ENCODE data around the gene ELL2. TPM values are rescaled to one million over a fixed set of nuclear protein-coding genes. Genes with fewer than 3 reads are reported as not detected.

Gene ELL2
- total and polyA plus RNA-seq, 2 donors, result 14.1 to 30.2 TPM

DNA sequence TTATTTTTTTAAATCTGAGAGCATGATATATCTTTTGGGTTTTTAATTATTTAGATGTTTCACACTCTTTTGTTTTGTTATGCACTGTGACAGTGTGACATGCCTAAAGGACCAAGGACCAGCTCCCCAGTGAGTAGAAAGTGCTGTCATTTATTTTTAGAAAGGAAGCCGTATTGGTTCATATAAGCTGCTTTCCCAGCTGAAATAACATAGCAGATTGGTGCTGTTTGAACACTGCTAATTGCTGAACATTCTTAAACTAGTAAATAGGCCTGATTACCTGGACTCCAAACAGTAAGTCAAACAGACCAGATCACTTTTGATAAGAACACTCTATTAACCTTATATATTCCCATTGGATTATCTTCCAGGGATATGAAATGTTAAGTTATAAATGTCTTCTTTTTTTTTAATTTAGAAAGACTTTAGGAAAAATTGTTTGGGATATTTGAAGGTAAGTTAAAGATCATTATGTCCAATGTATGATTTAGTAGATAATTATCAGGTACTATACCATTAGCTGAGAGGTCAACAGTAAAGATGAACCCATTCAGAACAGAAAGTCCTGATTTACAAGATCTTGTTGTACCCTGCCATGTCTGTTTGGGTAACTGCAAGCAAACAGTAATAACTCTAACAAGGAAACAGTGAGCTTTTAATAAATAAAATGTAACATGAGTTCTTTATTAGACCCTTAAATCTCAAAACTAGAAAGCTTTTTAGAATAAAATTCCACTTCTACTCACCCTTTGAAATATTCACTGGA lies 27.8 kb upstream of the ELL2 start:
- Histone ChIP-seq H3K36me3 (ENCODE audit: insufficient read depth) (no peaks in the 10 kb centered on the region), H3K27ac (ENCODE audit: low read depth) (no peak overlapping the region), H3K4me3 (ENCODE audit: low read depth, low read length) (no peak overlapping the region), H3K4me1 (ENCODE audit: insufficient read depth) (no peaks in the 10 kb centered on the region)
- DNase-seq (ENCODE audit: extremely low spot score), result no peak
- WGBS, result 81% methylated on average over 1 of the region's 1 CpG

DNA sequence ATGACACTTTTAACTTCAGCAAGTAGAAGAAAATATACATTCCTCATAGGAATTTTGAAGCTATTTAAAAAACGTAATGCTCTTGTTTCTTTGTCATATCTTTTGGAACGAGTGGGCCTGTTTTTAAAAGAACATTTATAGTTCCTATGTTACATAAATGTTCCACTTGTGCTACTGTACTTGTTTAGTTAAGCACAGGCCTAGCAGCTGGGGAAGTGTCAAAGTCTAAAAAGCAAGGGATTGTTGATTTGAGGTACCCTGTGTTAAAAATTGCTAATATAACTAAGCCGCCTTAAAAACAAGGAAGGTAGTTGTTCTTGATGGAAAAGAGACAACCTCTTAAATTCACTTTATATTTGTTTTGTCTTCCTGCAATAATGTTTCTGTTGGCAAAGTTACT lies 27.2 kb upstream of the ELL2 start:
- H3K4me1 ChIP-seq (ENCODE audit: insufficient read depth), result no peaks in the 10 kb centered on the region
- no peak for DNase-seq (ENCODE audit: extremely low spot score)
- no peak overlapping the region for H3K27ac ChIP-seq (ENCODE audit: low read depth)
- no peaks in the 10 kb centered on the region for H3K36me3 ChIP-seq (ENCODE audit: insufficient read depth)
- 70% methylated on average over 3 of the region's 3 CpGs for WGBS
- H3K4me3 ChIP-seq (ENCODE audit: low read depth, low read length), result no peak overlapping the region

- no peaks in the 10 kb centered on the region for H3K4me1 ChIP-seq (ENCODE audit: insufficient read depth)
- no peaks in the 10 kb centered on the region for H3K36me3 ChIP-seq (ENCODE audit: insufficient read depth)
- 95% methylated on average over 4 of the region's 4 CpGs for WGBS
- DNase-seq (ENCODE audit: extremely low spot score), result no peak
- H3K4me3 ChIP-seq (ENCODE audit: low read depth, low read length), result no peak overlapping the region
- no peak overlapping the region for H3K27ac ChIP-seq (ENCODE audit: low read depth)
These were observed 26.4 kb upstream of the ELL2 start for GRCh38 chr5:95988094-95988493.

DNA sequence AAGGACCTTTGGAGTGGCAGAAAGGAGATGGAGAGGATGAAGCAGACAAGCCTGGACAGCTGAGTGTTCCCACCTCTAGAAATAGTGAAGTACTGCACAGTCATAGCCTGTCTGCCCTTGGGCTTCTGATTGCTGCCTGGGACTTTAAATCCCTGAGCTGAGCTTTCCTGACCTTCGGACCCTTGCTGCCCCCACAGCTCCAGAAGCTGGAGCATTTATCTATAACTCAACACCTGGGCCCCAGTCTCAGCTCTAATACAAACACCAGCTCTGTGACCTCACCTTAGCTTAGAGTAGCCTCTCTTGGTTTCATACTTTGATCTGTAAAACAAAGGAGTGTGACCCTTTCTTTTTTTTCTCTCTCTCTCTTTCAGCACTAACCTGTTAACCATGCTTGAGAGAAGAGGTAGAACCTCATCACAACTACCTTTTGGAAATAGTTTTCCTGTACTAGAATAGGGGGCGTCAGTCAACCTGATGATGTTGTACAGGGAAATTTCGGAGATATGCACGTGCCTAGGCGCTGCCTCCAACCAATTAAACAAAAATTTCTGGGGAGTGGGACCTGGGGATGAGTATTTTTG lies 25.4 kb upstream of the ELL2 start:
- Histone ChIP-seq H3K4me3 (ENCODE audit: low read depth, low read length) (no peak overlapping the region), H3K36me3 (ENCODE audit: insufficient read depth) (no peaks in the 10 kb centered on the region), H3K27ac (ENCODE audit: low read depth) (no peak overlapping the region), H3K4me1 (ENCODE audit: insufficient read depth) (no peaks in the 10 kb centered on the region)
- 94% methylated on average over 5 of the region's 5 CpGs for WGBS
- DNase-seq (ENCODE audit: extremely low spot score), result no peak

- H3K36me3 ChIP-seq (ENCODE audit: insufficient read depth), result no peaks in the 10 kb centered on the region
- no peak overlapping the region for H3K27ac ChIP-seq (ENCODE audit: low read depth)
- no peaks in the 10 kb centered on the region for H3K4me1 ChIP-seq (ENCODE audit: insufficient read depth)
- WGBS, result 71% methylated on average over 2 of the region's 2 CpGs
- H3K4me3 ChIP-seq (ENCODE audit: low read depth, low read length), result no peak overlapping the region
- DNase-seq (ENCODE audit: extremely low spot score), result no peak
These were observed 24.4 kb upstream of the ELL2 start for GRCh38 chr5:95986001-95986400.

GRCh38 chr5:95985249-95985648 lies 23.6 kb upstream of the ELL2 start:
- no peaks in the 10 kb centered on the region for H3K36me3 ChIP-seq (ENCODE audit: insufficient read depth)
- 76% methylated on average over 1 of the region's 1 CpG for WGBS
- no peak overlapping the region for H3K27ac ChIP-seq (ENCODE audit: low read depth)
- no peak for DNase-seq (ENCODE audit: extremely low spot score)
- no peaks in the 10 kb centered on the region for H3K4me1 ChIP-seq (ENCODE audit: insufficient read depth)
- H3K4me3 ChIP-seq (ENCODE audit: low read depth, low read length), result no peak overlapping the region

- no peak overlapping the region for H3K4me3 ChIP-seq (ENCODE audit: low read depth, low read length)
- WGBS, result 97% methylated on average over 2 of the region's 2 CpGs
- DNase-seq (ENCODE audit: extremely low spot score), result no peak
- H3K36me3 ChIP-seq (ENCODE audit: insufficient read depth), result no peaks in the 10 kb centered on the region
- no peaks in the 10 kb centered on the region for H3K4me1 ChIP-seq (ENCODE audit: insufficient read depth)
- no peak overlapping the region for H3K27ac ChIP-seq (ENCODE audit: low read depth)
These were observed 22.8 kb upstream of the ELL2 start for GRCh38 chr5:95984287-95984938.

DNA sequence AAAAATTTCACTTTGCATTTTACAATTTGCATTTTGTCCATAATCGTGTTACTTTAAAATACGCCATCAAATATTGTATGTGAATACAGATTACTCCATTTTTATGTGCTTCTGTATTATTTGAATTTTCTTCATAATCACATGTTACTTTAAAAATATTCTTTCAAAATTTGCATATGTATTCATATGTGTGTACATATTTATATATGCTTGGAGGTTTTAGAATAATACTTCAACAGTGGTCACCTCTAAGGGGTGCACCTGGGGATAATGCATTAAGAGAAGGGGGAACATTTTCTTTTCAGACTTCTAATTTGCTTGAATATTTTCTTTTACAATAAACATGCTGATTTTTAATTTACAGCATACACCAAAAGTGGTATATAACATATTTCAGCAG lies 21.9 kb upstream of the ELL2 start:
- no peak overlapping the region for H3K27ac ChIP-seq (ENCODE audit: low read depth)
- H3K36me3 ChIP-seq (ENCODE audit: insufficient read depth), result no peaks in the 10 kb centered on the region
- WGBS, result 99% methylated on average over 2 of the region's 2 CpGs
- no peaks in the 10 kb centered on the region for H3K4me1 ChIP-seq (ENCODE audit: insufficient read depth)
- no peak overlapping the region for H3K4me3 ChIP-seq (ENCODE audit: low read depth, low read length)
- DNase-seq (ENCODE audit: extremely low spot score), result no peak

GRCh38 chr5:95983080-95983479 lies 21.4 kb upstream of the ELL2 start:
- Histone ChIP-seq H3K27ac (ENCODE audit: low read depth) (no peak overlapping the region), H3K4me3 (ENCODE audit: low read depth, low read length) (no peak overlapping the region), H3K36me3 (ENCODE audit: insufficient read depth) (no peaks in the 10 kb centered on the region), H3K4me1 (ENCODE audit: insufficient read depth) (no peaks in the 10 kb centered on the region)
- DNase-seq (ENCODE audit: extremely low spot score), result no peak

GRCh38 chr5:95976606-95977005 lies 15.0 kb upstream of the ELL2 start:
- no peaks in the 10 kb centered on the region for H3K36me3 ChIP-seq (ENCODE audit: insufficient read depth)
- WGBS, result 59% methylated on average over 1 of the region's 1 CpG
- no peaks in the 10 kb centered on the region for H3K4me1 ChIP-seq (ENCODE audit: insufficient read depth)
- H3K27ac ChIP-seq (ENCODE audit: low read depth), result no peak overlapping the region
- no peak overlapping the region for H3K4me3 ChIP-seq (ENCODE audit: low read depth, low read length)
- no peak for DNase-seq (ENCODE audit: extremely low spot score)

- 92% methylated on average over 1 of the region's 1 CpG for WGBS
- Histone ChIP-seq H3K27ac (ENCODE audit: low read depth) (no peak overlapping the region), H3K4me1 (ENCODE audit: insufficient read depth) (no peaks in the 10 kb centered on the region), H3K36me3 (ENCODE audit: insufficient read depth) (no peaks in the 10 kb centered on the region), H3K4me3 (ENCODE audit: low read depth, low read length) (no peak overlapping the region)
- no peak for DNase-seq (ENCODE audit: extremely low spot score)
These were observed 14.1 kb upstream of the ELL2 start for GRCh38 chr5:95975703-95976102.

DNA sequence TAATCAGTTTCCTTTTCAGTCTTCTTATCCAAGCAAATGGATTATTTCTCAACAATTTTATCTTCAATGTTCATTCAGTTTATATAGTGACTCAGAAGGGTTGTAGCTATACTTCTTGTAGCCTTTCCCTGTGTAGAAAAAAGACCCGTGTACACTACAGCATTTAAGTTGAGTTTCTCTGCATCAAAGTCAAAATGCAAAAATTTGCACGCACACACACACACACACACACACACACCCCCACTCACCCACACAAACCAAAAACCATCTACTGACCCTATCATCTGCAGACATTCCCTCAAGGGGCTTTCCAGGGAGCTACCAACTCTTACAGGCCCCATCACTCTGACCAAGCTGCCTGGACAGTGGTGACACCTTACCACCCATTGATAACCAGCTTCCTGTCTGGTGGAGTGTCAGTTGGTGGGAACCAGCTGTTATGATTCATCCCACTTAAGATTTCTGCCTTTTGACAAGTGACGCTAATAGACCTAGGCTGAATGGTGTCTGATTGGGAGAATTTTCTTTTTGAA lies 12.2 kb upstream of the ELL2 start:
- no peaks in the 10 kb centered on the region for H3K36me3 ChIP-seq (ENCODE audit: insufficient read depth)
- H3K4me3 ChIP-seq (ENCODE audit: low read depth, low read length), result no peak overlapping the region
- no peaks in the 10 kb centered on the region for H3K4me1 ChIP-seq (ENCODE audit: insufficient read depth)
- no peak overlapping the region for H3K27ac ChIP-seq (ENCODE audit: low read depth)
- 59% methylated on average over 3 of the region's 3 CpGs for WGBS
- DNase-seq (ENCODE audit: extremely low spot score), result no peak

DNA sequence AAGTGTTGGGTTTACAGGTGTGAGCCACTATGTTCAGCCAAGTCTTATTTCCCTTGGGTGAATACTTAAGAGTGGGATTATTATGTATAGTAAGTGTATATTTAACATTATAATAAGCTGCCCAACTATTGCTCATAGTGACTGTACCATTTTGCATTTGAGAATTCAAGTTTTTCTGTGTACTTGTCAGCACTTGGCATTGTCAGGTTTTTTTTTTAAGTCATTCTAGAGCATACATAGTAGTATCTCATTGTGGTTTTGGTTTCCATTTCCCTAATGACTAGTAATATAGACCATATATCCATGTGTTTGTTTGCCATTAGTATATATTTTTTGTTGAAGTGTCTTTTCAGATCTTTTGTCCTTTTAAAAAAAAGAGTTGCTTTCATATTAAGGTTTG lies 10.5 kb upstream of the ELL2 start:
- no peak overlapping the region for H3K27ac ChIP-seq (ENCODE audit: low read depth)
- no peaks in the 10 kb centered on the region for H3K4me1 ChIP-seq (ENCODE audit: insufficient read depth)
- no peaks in the 10 kb centered on the region for H3K36me3 ChIP-seq (ENCODE audit: insufficient read depth)
- no peak for DNase-seq (ENCODE audit: extremely low spot score)
- H3K4me3 ChIP-seq (ENCODE audit: low read depth, low read length), result no peak overlapping the region

GRCh38 chr5:95970359-95970704 lies 8.7 kb upstream of the ELL2 start:
- no peak overlapping the region for H3K4me3 ChIP-seq (ENCODE audit: low read depth, low read length)
- H3K4me1 ChIP-seq (ENCODE audit: insufficient read depth), result no peaks in the 10 kb centered on the region
- H3K27ac ChIP-seq (ENCODE audit: low read depth), result no peak overlapping the region
- no peaks in the 10 kb centered on the region for H3K36me3 ChIP-seq (ENCODE audit: insufficient read depth)
- no peak for DNase-seq (ENCODE audit: extremely low spot score)
- WGBS, result 60% methylated on average over 1 of the region's 1 CpG

Data from urinary bladder (tissue), 4 donors.